IMR-90 (cell line): ENCODE results near the gene FAM78B. TPM values are rescaled to one million over a fixed set of nuclear protein-coding genes. Genes with fewer than 3 reads are reported as not detected.

Source experiments
- ATAC-seq: fragments of 200-7000 bp; cut with Tn5 transposase; 2 replicates; pipeline ENCODE4 v1.9.1; 2020; ENCODE audit warnings: low read depth, mild to moderate bottlenecking, moderate library complexity
- BruUV-seq: library from RNA; stranded (reverse); fragments of 400-500 nt; replicated peaks from 2 replicates; lab custom pipeline; 2021; lab: Mats Ljungman, UMichigan
- CTCF ChIA-PET: fragments of 300-600 bp; formaldehyde crosslinking; extraction: SDS; loops from one replicate; lab custom pipeline; 2021; ENCODE audit warnings: antibody characterized with exemption; lab: Yijun Ruan, JAX
- POLR2A ChIA-PET: fragments of 300-600 bp; sonication (Branson Sonifier 250); formaldehyde crosslinking; loops from one replicate; lab custom pipeline; 2022; ENCODE audit warnings: antibody characterized with exemption; ENCODE audit not compliant: unreplicated experiment; lab: Charles Lee
- DNase-seq: peaks from one replicate; pipeline ENCODE4 v3.0.0; 2013
- H2AFZ ChIP-seq: replicated peaks from 2 replicates; pipeline ENCODE3; 2013; ENCODE audit warnings: low read length, mild to moderate bottlenecking; ENCODE audit not compliant: poor library complexity
- H2AK5ac ChIP-seq: 2 replicates; pipeline ENCODE4 v1.6.1; 2013; ENCODE audit warnings: low read depth, low read length, inconsistent platforms
- H2AK9ac ChIP-seq: replicated peaks from 2 replicates; pipeline ENCODE3; 2013; ENCODE audit warnings: mild to moderate bottlenecking, low read depth, low read length, moderate library complexity; ENCODE audit not compliant: poor library complexity
- H2BK120ac ChIP-seq: 2 replicates; pipeline ENCODE4 v1.6.1; 2013; ENCODE audit warnings: low read depth, low read length, inconsistent platforms
- H2BK15ac ChIP-seq: 3 replicates; pipeline ENCODE4 v1.6.1; 2013; ENCODE audit warnings: low read depth, low read length, inconsistent platforms
- H2BK20ac ChIP-seq: 2 replicates; pipeline ENCODE4 v1.6.1; 2013; ENCODE audit warnings: low read depth, mild to moderate bottlenecking, inconsistent platforms, low read length, moderate library complexity
- H2BK5ac ChIP-seq: 2 replicates; pipeline ENCODE4 v1.6.1; 2013; ENCODE audit warnings: mild to moderate bottlenecking, low read depth, low read length, inconsistent platforms; ENCODE audit not compliant: poor library complexity, severe bottlenecking
- H3K14ac ChIP-seq: replicated peaks from 2 replicates; pipeline ENCODE4 v1.6.1; 2013; ENCODE audit warnings: low read depth, low read length, inconsistent platforms
- H3K18ac ChIP-seq: 2 replicates; pipeline ENCODE4 v1.6.1; 2013; ENCODE audit warnings: low read depth, low read length, control low read depth
- H3K23ac ChIP-seq: 2 replicates; pipeline ENCODE4 v1.6.1; 2013; ENCODE audit warnings: low read depth, low read length, inconsistent platforms
- H3K27ac ChIP-seq: 2 replicates; pipeline ENCODE4 v1.5.1; 2013; ENCODE audit warnings: mild to moderate bottlenecking, control low read depth, low read length; ENCODE audit not compliant: insufficient read depth
- H3K27me3 ChIP-seq: 2 replicates; pipeline ENCODE4 v1.6.1; 2013; ENCODE audit warnings: low read length; ENCODE audit not compliant: control insufficient read depth, insufficient read depth
- H3K36me3 ChIP-seq: 2 replicates; pipeline ENCODE4 v1.6.1; 2013; ENCODE audit warnings: low read length, mixed read lengths; ENCODE audit not compliant: control insufficient read depth, insufficient read depth
- H3K4ac ChIP-seq: 2 replicates; pipeline ENCODE4 v1.6.1; 2013; ENCODE audit warnings: low read depth, low read length, inconsistent platforms
- H3K4me1 ChIP-seq: 2 replicates; pipeline ENCODE4 v1.6.1; 2013; ENCODE audit warnings: low read length, mixed read lengths; ENCODE audit not compliant: control insufficient read depth, insufficient read depth
- H3K4me2 ChIP-seq: 2 replicates; pipeline ENCODE4 v1.6.1; 2013; ENCODE audit warnings: low read depth, mild to moderate bottlenecking, control low read depth, low read length, moderate library complexity
- H3K4me3 ChIP-seq: 2 replicates; pipeline ENCODE4 v1.5.1; 2013; ENCODE audit warnings: low read depth, mild to moderate bottlenecking, control low read depth, low read length, moderate library complexity; ENCODE audit not compliant: insufficient read depth
- H3K56ac ChIP-seq: 2 replicates; pipeline ENCODE4 v1.6.1; 2013; ENCODE audit warnings: low read length, inconsistent platforms; ENCODE audit not compliant: insufficient read depth; ENCODE audit errors: extremely low read depth
- H3K79me1 ChIP-seq, 2 experiments: 2 replicates each; pipeline ENCODE4 v1.6.1; 2013; ENCODE audit warnings: low read length in 2 of 2, inconsistent platforms in 1 of 2, low read depth in 1 of 2
- H3K9ac ChIP-seq: 2 replicates; pipeline ENCODE4 v1.6.1; 2013; ENCODE audit warnings: low read depth, low read length, control low read depth
- H3K9me1 ChIP-seq: 2 replicates; pipeline ENCODE4 v1.6.1; 2013; ENCODE audit warnings: low read length, inconsistent platforms; ENCODE audit not compliant: insufficient read depth
- H3K9me3 ChIP-seq: 2 replicates; pipeline ENCODE4 v1.6.1; 2013; ENCODE audit warnings: low read length; ENCODE audit not compliant: control insufficient read depth, insufficient read depth
- H4K20me1 ChIP-seq: 2 replicates; pipeline ENCODE4 v1.6.1; 2013; ENCODE audit warnings: low read length, inconsistent platforms; ENCODE audit not compliant: insufficient read depth
- H4K5ac ChIP-seq: 2 replicates; pipeline ENCODE4 v1.6.1; 2013; ENCODE audit warnings: mild to moderate bottlenecking, low read depth, low read length, control low read depth
- H4K8ac ChIP-seq, 2 experiments: 2 replicates each; pipeline ENCODE4 v1.6.1; 2013; ENCODE audit warnings: low read depth in 2 of 2, low read length in 2 of 2, control low read depth in 1 of 2, inconsistent platforms in 1 of 2
- H4K91ac ChIP-seq: 2 replicates; pipeline ENCODE4 v1.6.1; 2013; ENCODE audit warnings: low read depth, low read length, inconsistent platforms; ENCODE audit not compliant: insufficient read depth
- BHLHE40 ChIP-seq: fragments of 150-350 bp; IDR thresholded peaks from 2 replicates; pipeline ENCODE4 v1.6.1; 2016; ENCODE audit warnings: mild to moderate bottlenecking, low read depth, low read length
- CEBPB ChIP-seq: IDR thresholded peaks from 2 replicates; pipeline ENCODE4 v1.6.1; 2012; ENCODE audit warnings: low read depth, low read length, improper control_type of control experiment
- CHD1 ChIP-seq: IDR thresholded peaks from 2 replicates; pipeline ENCODE4 v1.6.1; 2012; ENCODE audit warnings: low read depth, low read length, improper control_type of control experiment
- CTCF ChIP-seq: conservative IDR thresholded peaks from 2 replicates; pipeline ENCODE4 v1.5.1; 2012; ENCODE audit warnings: mild to moderate bottlenecking, low read depth, low read length, improper control_type of control experiment
- ELK1 ChIP-seq: fragments of 150-350 bp; IDR thresholded peaks from 2 replicates; pipeline ENCODE4 v1.6.1; 2016; ENCODE audit warnings: low read depth, mild to moderate bottlenecking, low read length, moderate library complexity, borderline replicate concordance
- FOS ChIP-seq: fragments of 150-350 bp; IDR thresholded peaks from 2 replicates; pipeline ENCODE4 v1.6.1; 2016; ENCODE audit warnings: low read depth, low read length
- MAFK ChIP-seq: IDR thresholded peaks from 2 replicates; pipeline ENCODE4 v1.6.1; 2012; ENCODE audit warnings: low read depth, low read length, improper control_type of control experiment
- MXI1 ChIP-seq: IDR thresholded peaks from 2 replicates; pipeline ENCODE4 v1.6.1; 2012; ENCODE audit warnings: low read depth, mild to moderate bottlenecking, low read length, moderate library complexity, borderline replicate concordance
- RCOR1 ChIP-seq: IDR thresholded peaks from 2 replicates; pipeline ENCODE4 v1.6.1; 2012; ENCODE audit warnings: mild to moderate bottlenecking, low read length, improper control_type of control experiment; ENCODE audit not compliant: insufficient replicate concordance
- RFX5 ChIP-seq: IDR thresholded peaks from 2 replicates; pipeline ENCODE4 v1.8.0; 2012; ENCODE audit warnings: low read depth, mild to moderate bottlenecking, low read length, moderate library complexity
- SMC3 ChIP-seq: fragments of 150-350 bp; IDR thresholded peaks from 2 replicates; pipeline ENCODE4 v1.6.1; 2016; ENCODE audit warnings: low read depth, mild to moderate bottlenecking, antibody characterized with exemption, low read length, moderate library complexity
- USF2 ChIP-seq: fragments of 150-350 bp; IDR thresholded peaks from 2 replicates; pipeline ENCODE4 v1.6.1; 2017; ENCODE audit warnings: mild to moderate bottlenecking, antibody characterized with exemption, low read length, low read depth
- WGBS, 2 experiments: methylation state at CpG; one replicate each; pipeline versions ENCODE4 v1.1.5 to v1.1.7; 2013; ENCODE audit warnings: missing lambda C conversion rate in 2 of 2; ENCODE audit not compliant: insufficient read length in 1 of 2; ENCODE audit errors: extremely low coverage in 2 of 2; 5-methylcytosine and 5-hydroxymethylcytosine counted together
- dilution Hi-C: fragments of 300-500 bp; cut with HindIII; formaldehyde crosslinking; loops from one replicate; pipeline ENCODE4 v1.14.3; 2018; ENCODE audit warnings: low sequenced_read_pairs; ENCODE audit not compliant: unreplicated experiment
- in situ Hi-C: fragments of 300-500 bp; cut with MboI; formaldehyde crosslinking; loops from 3 replicates; pipeline ENCODE4 v1.14.3; 2019; ENCODE audit warnings: low sequenced_read_pairs, inconsistent platforms, mixed read lengths
- intact Hi-C: fragments of 100-400 bp; cut with micrococcal nuclease; formaldehyde crosslinking; loops from 2 replicates; pipeline ENCODE4 v1.10.0; 2022
- polyA plus RNA-seq, 3 experiments: library from polyadenylated mRNA; depleted of rRNA; stranded (reverse); fragments of >200 nt; gene quantifications; 2 replicates each; pipeline ENCODE4 v1.2.3, GENCODE V29; 2012; ENCODE audit warnings: low replicate concordance in 1 of 3
- total RNA-seq: library from RNA; depleted of rRNA; stranded (reverse); fragments of >200 nt; gene quantifications from 2 replicates; pipeline ENCODE4 v1.2.3, GENCODE V29; 2012

The FAM78B gene
- total and polyA plus RNA-seq, 2 of the 4 experiments (the other 2 are of a cell fraction): under 0.01 to 0.12 TPM

- Histone ChIP-seq H3K14ac (no peak overlapping the region), H3K23ac (no peak overlapping the region), H2BK5ac (no peak overlapping the region), H4K20me1 (no peaks in the 10 kb centered on the region), H2AK9ac (no peak overlapping the region), H3K56ac (no peak overlapping the region), H2AK5ac (no peak overlapping the region), H3K79me1 (no peaks in the 10 kb centered on the region), H3K4ac (no peak overlapping the region), H2BK20ac (no peak overlapping the region), H3K18ac (no peak overlapping the region), H2AFZ (no peak overlapping the region), H3K27ac (no peak overlapping the region), H3K9ac (no peak overlapping the region), H3K4me1 (no peaks in the 10 kb centered on the region), H4K8ac (no peak overlapping the region), H3K4me3 (no peak overlapping the region), H4K91ac (no peak overlapping the region), H4K5ac (no peak overlapping the region), H3K27me3 (peaks cover 11% of the 10 kb centered on the region), H3K36me3 (no peaks in the 10 kb centered on the region), H2BK120ac (no peak overlapping the region), H3K9me3 (no peaks in the 10 kb centered on the region), H2BK15ac (no peak overlapping the region), H3K9me1 (no peaks in the 10 kb centered on the region), H3K4me2 (no peak overlapping the region)
- WGBS, 2 experiments: 50% methylated on average over 1 of the region's 3 CpGs; no CpG with 5 or more reads in 1 of the 2 experiments
- TF ChIP-seq CEBPB: no peak
- TF ChIP-seq MXI1: no peak
- no peak for TF ChIP-seq FOS
- no peak for TF ChIP-seq CTCF
- TF ChIP-seq CHD1: no peak
- TF ChIP-seq MAFK: no peak
- TF ChIP-seq USF2: no peak
- TF ChIP-seq BHLHE40: no peak
- no peak for TF ChIP-seq SMC3
- TF ChIP-seq RCOR1: no peak
- no peak for TF ChIP-seq ELK1
- TF ChIP-seq RFX5: no peak
- in situ Hi-C loops: no loop called here
- ChIA-PET CTCF (no interaction called here), POLR2A (no interaction called here)
- dilution Hi-C loops: no loop called here
- intact Hi-C loops: loop anchor here (5.0 kb wide), 1 partner anchor 242 kb away; no protein-coding TSS in a partner anchor
- ATAC-seq: no peak
- DNase-seq: no peak
- BruUV-seq: no TSS peak
Measured at GRCh38 chr1:166169182-166169581, 2.4 kb upstream of the FAM78B start.
